Stimulated activated CD8-positive, alpha-beta memory T cell treated with anti-CD3 and anti-CD28 coated beads, Interleukin-7, amount 100 ng/mL, for 4 hours (primary cell): Measurements from ENCODE around the gene MYH9.
"Not testable (repeated sequence)": the region's sequence is repeated elsewhere in the genome, so short reads cannot be mapped to it uniquely, and the experiment has no call there.

Experiments
- DNase-seq, 2 donors: peaks; one replicate each; pipeline ENCODE4 v3.0.0-alpha.2; 2020; ENCODE audit warnings: low read depth in 2 of 2

The MYH9 gene

GRCh38 chr22:36271951-36272350, 115.8 kb downstream of the MYH9 start:
- not testable (repeated sequence) for DNase-seq

GRCh38 chr22:36271231-36271630, 116.5 kb downstream of the MYH9 start:
- not testable (repeated sequence) for DNase-seq

GRCh38 chr22:36267896-36268485, 119.8 kb downstream of the MYH9 start:
- no peak for DNase-seq

GRCh38 chr22:36267058-36267457, 120.7 kb downstream of the MYH9 start:
- no peak for DNase-seq

GRCh38 chr22:36263886-36264664, 123.7 kb downstream of the MYH9 start:
- not testable (repeated sequence) for DNase-seq

GRCh38 chr22:36263216-36263673, 124.5 kb downstream of the MYH9 start:
- DNase-seq = not testable (repeated sequence)

GRCh38 chr22:36262307-36262706, 125.5 kb downstream of the MYH9 start:
- DNase-seq = not testable (repeated sequence)

- DNase-seq = not testable (repeated sequence)
These were observed 126.1 kb downstream of the MYH9 start for GRCh38 chr22:36261675-36262074.

- DNase-seq = no peak
These were observed 128.0 kb downstream of the MYH9 start for GRCh38 chr22:36259615-36260300.

- no peak for DNase-seq
These were observed 128.8 kb downstream of the MYH9 start for GRCh38 chr22:36258701-36259614.

- no peak for DNase-seq
These were observed 129.7 kb downstream of the MYH9 start for GRCh38 chr22:36257948-36258670.

GRCh38 chr22:36257308-36257707, 130.5 kb downstream of the MYH9 start:
- DNase-seq = no peak

- no peak for DNase-seq
These were observed 131.3 kb downstream of the MYH9 start for GRCh38 chr22:36256478-36256877.

GRCh38 chr22:36255572-36255971, 132.2 kb downstream of the MYH9 start:
- not testable (repeated sequence) for DNase-seq

- peak; percentile 54 to 65 for DNase-seq
These were observed 134.0 kb downstream of the MYH9 start for GRCh38 chr22:36253523-36254490.

GRCh38 chr22:36252754-36253522, 134.8 kb downstream of the MYH9 start, which contains the start of gene APOL1:
TSS of gene APOL1 (plus strand) at chr22:36253133. CDS start at chr22:36254956, 1,823 bp downstream.
- DNase-seq = peak; percentile 42 to 43

GRCh38 chr22:36251979-36252608, 135.7 kb downstream of the MYH9 start:
- not testable (repeated sequence) for DNase-seq

- DNase-seq = not testable (repeated sequence)
These were observed 137.3 kb downstream of the MYH9 start for GRCh38 chr22:36250292-36250960.
